ENCODE data around the gene ZNF343.

The ZNF343 gene

GRCh38 chr20:2455771-2456497, 52.8 kb downstream of the ZNF343 start:
- Histone ChIP-seq H3K9me3 (ENCODE audit: control insufficient read depth, insufficient read depth, low read length) (no peaks in the 10 kb centered on the region), H3K4me3 (ENCODE audit: low read depth, low read length) (no peak overlapping the region), H3K9ac (ENCODE audit: low read depth, low read length) (no peak overlapping the region), H3K27ac (ENCODE audit: low read depth, low read length) (no peak overlapping the region), H3K4me1 (ENCODE audit: control insufficient read depth, insufficient read depth, low read length) (no peaks in the 10 kb centered on the region), H3K27me3 (ENCODE audit: control insufficient read depth, insufficient read depth, low read length) (no peaks in the 10 kb centered on the region), H3K36me3 (ENCODE audit: control insufficient read depth, insufficient read depth, low read length) (peaks cover 22% of the 10 kb centered on the region)

GRCh38 chr20:2453792-2454191, 54.9 kb downstream of the ZNF343 start:
- no peaks in the 10 kb centered on the region for H3K4me1 ChIP-seq (ENCODE audit: control insufficient read depth, insufficient read depth, low read length)
- no peak overlapping the region for H3K9ac ChIP-seq (ENCODE audit: low read depth, low read length)
- 0 out of 2 replicates have a peak, but pooled peaks cover 2% of the 10 kb centered on the region for H3K36me3 ChIP-seq (ENCODE audit: control insufficient read depth, insufficient read depth, low read length)
- H3K9me3 ChIP-seq (ENCODE audit: control insufficient read depth, insufficient read depth, low read length), result no peaks in the 10 kb centered on the region
- H3K4me3 ChIP-seq (ENCODE audit: low read depth, low read length), result no peak overlapping the region
- no peaks in the 10 kb centered on the region for H3K27me3 ChIP-seq (ENCODE audit: control insufficient read depth, insufficient read depth, low read length)
- H3K27ac ChIP-seq (ENCODE audit: low read depth, low read length), result no peak overlapping the region

GRCh38 chr20:2451939-2452732, 56.6 kb downstream of the ZNF343 start:
- Histone ChIP-seq H3K4me3 (ENCODE audit: low read depth, low read length) (no peak overlapping the region), H3K36me3 (ENCODE audit: control insufficient read depth, insufficient read depth, low read length) (no peaks in the 10 kb centered on the region), H3K9me3 (ENCODE audit: control insufficient read depth, insufficient read depth, low read length) (no peaks in the 10 kb centered on the region), H3K4me1 (ENCODE audit: control insufficient read depth, insufficient read depth, low read length) (no peaks in the 10 kb centered on the region), H3K27me3 (ENCODE audit: control insufficient read depth, insufficient read depth, low read length) (no peaks in the 10 kb centered on the region), H3K27ac (ENCODE audit: low read depth, low read length) (no peak overlapping the region), H3K9ac (ENCODE audit: low read depth, low read length) (no peak overlapping the region)

- H3K4me1 ChIP-seq (ENCODE audit: control insufficient read depth, insufficient read depth, low read length), result no peaks in the 10 kb centered on the region
- no peak overlapping the region for H3K9ac ChIP-seq (ENCODE audit: low read depth, low read length)
- no peak overlapping the region for H3K27ac ChIP-seq (ENCODE audit: low read depth, low read length)
- H3K27me3 ChIP-seq (ENCODE audit: control insufficient read depth, insufficient read depth, low read length), result no peaks in the 10 kb centered on the region
- no peaks in the 10 kb centered on the region for H3K36me3 ChIP-seq (ENCODE audit: control insufficient read depth, insufficient read depth, low read length)
- no peak overlapping the region for H3K4me3 ChIP-seq (ENCODE audit: low read depth, low read length)
- no peaks in the 10 kb centered on the region for H3K9me3 ChIP-seq (ENCODE audit: control insufficient read depth, insufficient read depth, low read length)
Observed at GRCh38 chr20:2451422-2451821, 57.3 kb downstream of the ZNF343 start.

GRCh38 chr20:2449386-2449785, 59.3 kb downstream of the ZNF343 start:
- Histone ChIP-seq H3K36me3 (ENCODE audit: control insufficient read depth, insufficient read depth, low read length) (no peaks in the 10 kb centered on the region), H3K9ac (ENCODE audit: low read depth, low read length) (no peak overlapping the region), H3K4me3 (ENCODE audit: low read depth, low read length) (no peak overlapping the region), H3K27ac (ENCODE audit: low read depth, low read length) (no peak overlapping the region), H3K4me1 (ENCODE audit: control insufficient read depth, insufficient read depth, low read length) (no peaks in the 10 kb centered on the region), H3K27me3 (ENCODE audit: control insufficient read depth, insufficient read depth, low read length) (no peaks in the 10 kb centered on the region), H3K9me3 (ENCODE audit: control insufficient read depth, insufficient read depth, low read length) (no peaks in the 10 kb centered on the region)

- Histone ChIP-seq H3K4me1 (ENCODE audit: control insufficient read depth, insufficient read depth, low read length) (no peaks in the 10 kb centered on the region), H3K9ac (ENCODE audit: low read depth, low read length) (no peak overlapping the region), H3K27me3 (ENCODE audit: control insufficient read depth, insufficient read depth, low read length) (no peaks in the 10 kb centered on the region), H3K36me3 (ENCODE audit: control insufficient read depth, insufficient read depth, low read length) (no peaks in the 10 kb centered on the region), H3K4me3 (ENCODE audit: low read depth, low read length) (no peak overlapping the region), H3K9me3 (ENCODE audit: control insufficient read depth, insufficient read depth, low read length) (no peaks in the 10 kb centered on the region), H3K27ac (ENCODE audit: low read depth, low read length) (no peak overlapping the region)
Observed at GRCh38 chr20:2446845-2447244, 61.9 kb downstream of the ZNF343 start.
